HEK293 (cell line): ENCODE results near the gene ARHGAP26.

Experiments
- CTCF ChIP-seq: fragments of 450-650 bp; formaldehyde crosslinking; IDR thresholded peaks from 2 replicates; pipeline ENCODE4 v1.5.1; 2016; ENCODE audit warnings: missing biosample characterization, missing genetic modification characterization
- PBX3 ChIP-seq: sonication (generic); formaldehyde crosslinking; IDR thresholded peaks from 2 replicates; pipeline ENCODE4 v1.8.1; 2022; ENCODE audit warnings: mild to moderate bottlenecking, moderate library complexity, missing genetic modification reagents
- TSHZ1 ChIP-seq: fragments of 450-650 bp; formaldehyde crosslinking; IDR thresholded peaks from 2 replicates; pipeline ENCODE4 v1.5.1; 2016; ENCODE audit warnings: missing biosample characterization, missing genetic modification characterization, borderline replicate concordance
- YY2 ChIP-seq: fragments of 450-650 bp; formaldehyde crosslinking; IDR thresholded peaks from 2 replicates; pipeline ENCODE4 v1.5.1; 2016; ENCODE audit warnings: missing biosample characterization, missing genetic modification characterization
- ZNF544 ChIP-seq: fragments of 450-650 bp; formaldehyde crosslinking; IDR thresholded peaks from 2 replicates; pipeline ENCODE4 v1.5.0; 2017; ENCODE audit warnings: missing biosample characterization, missing genetic modification characterization
- ZNF701 ChIP-seq: fragments of 450-650 bp; formaldehyde crosslinking; IDR thresholded peaks from 2 replicates; pipeline ENCODE4 v1.5.1; 2016; ENCODE audit warnings: missing biosample characterization, missing genetic modification characterization
- ZSCAN4 ChIP-seq: fragments of 450-650 bp; formaldehyde crosslinking; IDR thresholded peaks from 2 replicates; pipeline ENCODE4 v1.5.1; 2017; ENCODE audit warnings: missing biosample characterization, missing genetic modification characterization

- TF ChIP-seq ZNF544 (tag by site-specific recombination): no peak
- TF ChIP-seq ZSCAN4 (tag by site-specific recombination): no peak
- no peak for TF ChIP-seq PBX3 (CRISPR knock-in tag)
- no peak for TF ChIP-seq ZNF701 (tag by site-specific recombination)
- TF ChIP-seq YY2 (tag by site-specific recombination): no peak
- no peak for TF ChIP-seq TSHZ1 (tag by site-specific recombination)
- no peak for TF ChIP-seq CTCF (tag by site-specific recombination)
Observed at GRCh38 chr5:143173139-143173889, 403.1 kb downstream of the ARHGAP26 start.
